MCF 10A (cell line): ENCODE results near the gene CCDC85C. TPM values are rescaled to one million over a fixed set of nuclear protein-coding genes. Genes with fewer than 3 reads are reported as not detected.

Experiments
- BruUV-seq: library from RNA; stranded (reverse); fragments of 400-500 nt; replicated peaks from 2 replicates; lab custom pipeline; 2021; lab: Mats Ljungman, UMichigan
- CTCF ChIA-PET: fragments of 300-600 bp; sonication (Branson Sonifier 250); formaldehyde crosslinking; extraction: SDS; loops from one replicate; lab custom pipeline; 2021; ENCODE audit warnings: antibody characterized with exemption, inconsistent platforms; lab: Yijun Ruan, JAX
- POLR2A ChIA-PET: fragments of 300-600, 350-650 bp; sonication (Branson Sonifier 250); formaldehyde crosslinking; extraction: SDS; loops from one replicate; lab custom pipeline; 2020; ENCODE audit warnings: antibody characterized with exemption, inconsistent platforms; lab: Yijun Ruan, JAX
- DNase-seq: peaks from one replicate; pipeline ENCODE4 v3.0.0-alpha.2; 2018; ENCODE audit not compliant: unreplicated experiment
- H3K27ac Mint-ChIP-seq: one replicate; pipeline ENCODE4 v1.8.0; 2022; ENCODE audit warnings: mild to moderate bottlenecking, low read depth, mixed read lengths; ENCODE audit not compliant: unreplicated experiment
- H3K27me3 Mint-ChIP-seq: one replicate; pipeline ENCODE4 v1.8.0; 2022; ENCODE audit warnings: mixed read lengths; ENCODE audit not compliant: insufficient read depth, unreplicated experiment
- H3K36me3 Mint-ChIP-seq: one replicate; pipeline ENCODE4 v1.8.0; 2022; ENCODE audit warnings: mild to moderate bottlenecking, moderate library complexity, mixed read lengths; ENCODE audit not compliant: insufficient read depth, unreplicated experiment
- H3K4me1 Mint-ChIP-seq: one replicate; pipeline ENCODE4 v1.8.0; 2022; ENCODE audit warnings: mixed read lengths; ENCODE audit not compliant: insufficient read depth, unreplicated experiment
- H3K4me3 Mint-ChIP-seq: one replicate; pipeline ENCODE4 v1.8.0; 2022; ENCODE audit warnings: mild to moderate bottlenecking, moderate library complexity, mixed read lengths; ENCODE audit not compliant: unreplicated experiment
- H3K9me3 Mint-ChIP-seq: one replicate; pipeline ENCODE4 v1.8.0; 2022; ENCODE audit warnings: mixed read lengths; ENCODE audit not compliant: unreplicated experiment
- intact Hi-C: fragments of 100-400 bp; cut with micrococcal nuclease; formaldehyde crosslinking; loops from 2 replicates; pipeline ENCODE4 v1.14.1; 2022
- total RNA-seq: library from RNA; stranded (reverse); gene quantifications from 2 replicates; pipeline ENCODE4 v1.2.3, GENCODE V29; 2022
- TF ChIP-seq, protein P1 (sequence below): fragments of 200-600 bp; IDR thresholded peaks from one replicate; pipeline ENCODE4 v1.8.0; 2022; ENCODE audit warnings: antibody characterized with exemption, mild to moderate bottlenecking; ENCODE audit not compliant: unreplicated experiment

The CCDC85C gene
- total RNA-seq, 1 experiment from 2014 or later, result 29.9 TPM

DNA sequence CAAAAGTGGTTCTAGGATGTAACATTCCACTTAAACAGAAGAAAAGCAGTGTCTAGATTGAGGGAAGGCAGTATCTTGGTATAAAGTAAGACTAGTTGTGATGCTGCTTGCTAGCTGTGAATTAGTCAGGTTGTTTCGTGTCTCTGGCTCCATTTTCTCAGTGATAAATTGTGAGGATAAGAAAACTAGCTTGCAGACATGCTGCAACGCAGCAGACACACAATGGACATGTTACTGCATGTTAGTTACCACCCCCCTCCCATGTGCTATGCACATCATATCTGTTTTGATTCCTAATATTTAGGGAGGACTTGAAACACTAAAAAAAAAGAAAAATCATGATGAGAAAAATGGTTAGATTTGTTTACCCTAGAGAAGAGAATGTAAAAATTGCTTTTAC, 119.9 kb downstream of the CCDC85C start:
- CTCF ChIA-PET, result interaction anchor here (0.6 to 1.5 kb wide), 3 partner anchors 29 to 119 kb away, joined by 3 to 4 read pairs (median 4); no protein-coding TSS in a partner anchor
- intact Hi-C loops, result no loop called here
- POLR2A ChIA-PET, result interaction anchor here (0.6 to 2.0 kb wide), 3 partner anchors 11 to 150 kb away, joined by 3 to 7 read pairs (median 3); no protein-coding TSS in a partner anchor
- TF ChIP-seq, protein P1, sequence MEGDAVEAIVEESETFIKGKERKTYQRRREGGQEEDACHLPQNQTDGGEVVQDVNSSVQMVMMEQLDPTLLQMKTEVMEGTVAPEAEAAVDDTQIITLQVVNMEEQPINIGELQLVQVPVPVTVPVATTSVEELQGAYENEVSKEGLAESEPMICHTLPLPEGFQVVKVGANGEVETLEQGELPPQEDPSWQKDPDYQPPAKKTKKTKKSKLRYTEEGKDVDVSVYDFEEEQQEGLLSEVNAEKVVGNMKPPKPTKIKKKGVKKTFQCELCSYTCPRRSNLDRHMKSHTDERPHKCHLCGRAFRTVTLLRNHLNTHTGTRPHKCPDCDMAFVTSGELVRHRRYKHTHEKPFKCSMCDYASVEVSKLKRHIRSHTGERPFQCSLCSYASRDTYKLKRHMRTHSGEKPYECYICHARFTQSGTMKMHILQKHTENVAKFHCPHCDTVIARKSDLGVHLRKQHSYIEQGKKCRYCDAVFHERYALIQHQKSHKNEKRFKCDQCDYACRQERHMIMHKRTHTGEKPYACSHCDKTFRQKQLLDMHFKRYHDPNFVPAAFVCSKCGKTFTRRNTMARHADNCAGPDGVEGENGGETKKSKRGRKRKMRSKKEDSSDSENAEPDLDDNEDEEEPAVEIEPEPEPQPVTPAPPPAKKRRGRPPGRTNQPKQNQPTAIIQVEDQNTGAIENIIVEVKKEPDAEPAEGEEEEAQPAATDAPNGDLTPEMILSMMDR, result no peak
- peak; percentile 18 for DNase-seq
- peak overlapping the region; percentile 95 for H3K4me3 Mint-ChIP-seq
- peaks cover 16% of the 10 kb centered on the region for H3K36me3 Mint-ChIP-seq
- BruUV-seq, result no TSS peak
- H3K27ac Mint-ChIP-seq, result peak overlapping the region; percentile 67
- peaks cover 39% of the 10 kb centered on the region for H3K4me1 Mint-ChIP-seq
- H3K27me3 Mint-ChIP-seq, result no peaks in the 10 kb centered on the region
- H3K9me3 Mint-ChIP-seq, result no peaks in the 10 kb centered on the region

DNA sequence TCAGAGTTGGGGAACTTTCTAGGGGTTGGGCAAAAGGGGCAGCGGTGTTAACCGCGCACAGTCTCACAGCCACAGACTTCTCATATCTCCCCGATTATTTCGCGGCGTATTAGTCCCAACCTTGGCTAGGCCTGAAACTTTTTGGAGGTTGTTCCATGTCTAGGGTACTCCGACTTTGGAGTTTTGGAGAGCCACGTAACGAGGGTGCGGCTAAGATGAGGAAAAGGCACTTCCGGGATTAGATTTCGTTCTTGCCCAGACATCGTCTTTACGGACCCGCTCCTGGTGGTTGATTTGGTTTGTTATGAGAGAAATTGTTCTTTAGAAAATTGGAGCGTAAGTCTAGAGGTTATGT, 122.3 kb downstream of the CCDC85C start:
- TF ChIP-seq, protein P1, result no peak
- no peaks in the 10 kb centered on the region for H3K27me3 Mint-ChIP-seq
- CTCF ChIA-PET, result interaction anchor here (0.6 kb wide), 2 partner anchors 130 to 494 kb away, joined by 3 read pairs; no protein-coding TSS in a partner anchor
- no TSS peak for BruUV-seq
- peak overlapping the region; percentile 95 for H3K4me3 Mint-ChIP-seq
- H3K27ac Mint-ChIP-seq, result peak overlapping the region; percentile 97
- DNase-seq, result peak; percentile 24
- H3K9me3 Mint-ChIP-seq, result no peaks in the 10 kb centered on the region
- intact Hi-C loops, result no loop called here
- peaks cover 16% of the 10 kb centered on the region for H3K36me3 Mint-ChIP-seq
- POLR2A ChIA-PET, result interaction anchor here (0.7 to 4.7 kb wide), 19 partner anchors 9 to 733 kb away, joined by 3 to 32 read pairs (median 5); partner anchors contain the start of gene CCDC85C
- peaks cover 43% of the 10 kb centered on the region for H3K4me1 Mint-ChIP-seq

DNA sequence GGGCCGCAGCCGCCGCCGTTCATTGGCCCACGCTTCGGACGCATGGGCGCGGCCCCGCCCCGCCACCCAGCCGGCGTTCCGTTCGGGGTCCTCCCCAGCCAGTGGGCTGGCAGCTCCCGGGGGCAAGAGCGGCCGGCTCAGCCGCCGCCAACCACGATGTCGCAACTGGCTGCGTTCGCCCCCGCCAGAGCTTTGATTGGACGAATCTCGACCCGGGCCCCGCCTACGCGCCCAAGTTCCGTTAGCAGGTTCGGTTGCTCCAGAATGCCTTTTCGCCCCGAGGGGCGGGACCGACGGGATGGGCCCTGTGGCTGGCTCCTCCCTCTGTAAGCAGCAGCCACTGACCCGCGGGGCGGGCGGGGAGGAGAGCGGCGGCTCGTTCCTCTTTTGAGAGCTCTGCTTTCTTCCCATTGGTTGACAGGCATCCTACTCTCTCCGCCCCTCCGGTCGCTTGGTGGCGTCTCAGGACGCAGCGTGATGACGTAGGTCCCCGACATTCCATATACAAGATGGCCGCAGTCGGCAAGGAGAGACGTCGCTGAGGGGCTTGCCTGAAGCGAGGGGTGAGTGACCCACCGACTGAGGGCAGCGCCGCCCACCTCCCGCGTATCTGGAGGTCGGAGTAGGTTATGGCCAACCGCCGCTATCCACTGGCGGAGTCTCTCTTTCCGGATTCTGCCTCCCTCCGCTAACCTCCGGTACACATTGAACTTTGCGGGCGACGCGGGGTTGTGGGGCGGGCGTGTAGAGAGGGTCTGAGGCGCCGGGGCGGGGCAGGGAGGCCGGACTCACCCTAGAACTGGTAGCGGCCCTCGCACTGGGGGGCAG, 122.9 kb downstream of the CCDC85C start, which contains the start of gene CCNK:
CCNK (plus strand) TSS at position 493 of the 828 bp plus-strand sequence. CDS start 11,269 bp downstream, outside the sequence.
- POLR2A ChIA-PET, result interaction anchor here (0.6 to 4.7 kb wide), 34 partner anchors 9 to 983 kb away, joined by 3 to 32 read pairs (median 4); partner anchors contain the start of genes CCDC85C and CYP46A1
- intact Hi-C loops, result no loop called here
- CTCF ChIA-PET, result interaction anchor here (0.6 to 1.1 kb wide), 4 partner anchors 131 to 494 kb away, joined by 3 to 4 read pairs (median 3); no protein-coding TSS in a partner anchor

More for the DNA sequence above, 122.9 kb downstream of the CCDC85C start, which contains the start of gene CCNK:
- Mint-ChIP-seq H3K4me3 (peak within 1 kb of the TSS; percentile 95), H3K9me3 (no peaks in the 10 kb centered on the region), H3K4me1 (peaks cover 38% of the 10 kb centered on the region), H3K27ac (peak within 1 kb of the TSS; percentile 97), H3K36me3 (peaks cover 16% of the 10 kb centered on the region), H3K27me3 (no peaks in the 10 kb centered on the region)
- no TSS peak for BruUV-seq
- TF ChIP-seq, protein P1, result no peak
- peak; percentile 99 for DNase-seq
